HL-60/S4 (cell line): ENCODE measurements around the gene ZPLD1.

ENCODE experiments used
- in situ Hi-C: fragments of 300-500 bp; cut with MboI; formaldehyde crosslinking; loops from 2 replicates; pipeline ENCODE4 v1.14.3; 2022; ENCODE audit warnings: low sequenced_read_pairs

The ZPLD1 gene

GRCh38 chr3:102521246-102521645 is 86.4 kb downstream of the ZPLD1 start:
- in situ Hi-C loops, result no loop called here

- in situ Hi-C loops, result loop anchor here (25.0 kb wide), 1 partner anchor 713 kb away; no protein-coding TSS in a partner anchor
These were observed 90.8 kb downstream of the ZPLD1 start for GRCh38 chr3:102525624-102526023.

- in situ Hi-C loops, result loop anchor here (25.0 kb wide), 1 partner anchor 715 kb away; no protein-coding TSS in a partner anchor
These were observed 92.0 kb downstream of the ZPLD1 start for GRCh38 chr3:102526865-102527264.

GRCh38 chr3:102528727-102529126 is 93.9 kb downstream of the ZPLD1 start:
- in situ Hi-C loops, result loop anchor here (25.0 kb wide), 1 partner anchor 716 kb away; no protein-coding TSS in a partner anchor
